Measurements from ENCODE around the gene MZT2A.
"Not testable (repeated sequence)": the region's sequence is repeated elsewhere in the genome, so short reads cannot be mapped to it uniquely, and the experiment has no call there.

The MZT2A gene

DNA sequence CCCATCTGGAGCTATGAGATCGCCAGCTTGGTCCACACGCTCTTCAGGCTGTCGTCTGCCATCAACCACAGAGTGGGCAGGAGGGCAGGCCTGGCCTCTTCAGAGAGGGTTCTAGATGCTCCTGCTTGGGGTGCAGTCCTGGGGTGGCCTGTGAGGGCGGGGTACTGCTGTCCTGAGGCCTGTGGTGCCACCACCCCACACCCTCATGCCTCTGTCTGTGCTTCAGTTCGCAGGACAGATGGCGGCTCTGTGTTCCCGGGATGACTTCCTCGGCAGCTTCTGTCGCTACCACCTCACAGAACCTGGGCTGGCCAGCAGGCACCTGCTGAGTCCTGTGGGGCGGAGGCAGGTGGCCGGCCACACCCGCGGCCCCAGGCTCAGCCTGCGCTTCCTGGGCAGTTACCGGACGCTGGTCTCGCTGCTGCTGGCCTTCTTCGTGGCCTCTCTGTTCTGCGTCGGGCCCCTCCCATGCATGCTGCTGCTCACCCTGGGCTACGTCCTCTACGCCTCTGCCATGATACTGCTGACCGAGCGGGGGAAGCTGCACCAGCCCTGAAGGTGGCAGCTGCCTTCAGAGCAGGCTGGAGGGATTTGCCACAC, 27.8 kb upstream of the MZT2A start:
- DNase-seq = not testable (repeated sequence)

DNA sequence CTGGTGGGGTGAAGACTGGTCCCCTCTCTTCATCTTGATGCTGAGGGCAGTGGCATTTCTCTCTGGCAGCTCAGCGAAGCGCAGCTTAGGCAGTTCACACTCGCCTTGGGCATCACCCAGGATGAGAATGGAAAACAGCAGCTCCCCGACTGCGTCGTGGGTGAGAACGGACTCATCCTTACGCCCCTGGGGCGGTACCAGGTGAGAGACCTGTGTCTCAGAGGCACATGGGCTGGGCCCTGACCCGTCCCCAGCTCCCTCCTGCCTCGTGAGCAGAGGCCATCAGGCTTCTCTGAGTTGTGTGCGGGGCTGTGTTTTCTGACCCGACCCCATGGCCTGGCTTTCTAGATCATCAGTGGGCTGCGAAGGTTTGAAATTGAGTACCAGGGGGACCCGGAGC, 27.3 kb upstream of the MZT2A start:
- no peak for DNase-seq

DNA sequence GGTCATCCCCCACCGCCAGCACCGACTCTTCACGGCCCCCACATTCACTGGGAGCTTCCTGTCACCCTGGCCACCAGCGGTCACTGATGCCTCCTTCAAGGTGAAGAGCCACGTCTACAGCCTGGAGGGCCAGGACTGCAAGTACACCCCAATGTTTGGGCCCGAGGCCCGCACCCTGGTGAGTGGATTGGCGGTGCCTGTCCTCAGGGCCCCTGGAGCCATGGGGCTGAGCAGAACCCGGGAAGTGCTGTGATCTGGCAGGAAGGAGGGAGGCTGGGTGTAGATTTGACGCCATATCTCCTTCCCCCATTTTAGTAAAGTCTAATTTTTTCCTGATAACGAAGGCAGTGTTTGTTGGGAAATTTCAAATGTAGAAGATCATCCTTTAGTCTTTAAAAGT, 26.3 kb upstream of the MZT2A start:
- not testable (repeated sequence) for DNase-seq

- not testable (repeated sequence) for DNase-seq
Measured at GRCh38 chr2:131517856-131518255, 25.7 kb upstream of the MZT2A start.

DNA sequence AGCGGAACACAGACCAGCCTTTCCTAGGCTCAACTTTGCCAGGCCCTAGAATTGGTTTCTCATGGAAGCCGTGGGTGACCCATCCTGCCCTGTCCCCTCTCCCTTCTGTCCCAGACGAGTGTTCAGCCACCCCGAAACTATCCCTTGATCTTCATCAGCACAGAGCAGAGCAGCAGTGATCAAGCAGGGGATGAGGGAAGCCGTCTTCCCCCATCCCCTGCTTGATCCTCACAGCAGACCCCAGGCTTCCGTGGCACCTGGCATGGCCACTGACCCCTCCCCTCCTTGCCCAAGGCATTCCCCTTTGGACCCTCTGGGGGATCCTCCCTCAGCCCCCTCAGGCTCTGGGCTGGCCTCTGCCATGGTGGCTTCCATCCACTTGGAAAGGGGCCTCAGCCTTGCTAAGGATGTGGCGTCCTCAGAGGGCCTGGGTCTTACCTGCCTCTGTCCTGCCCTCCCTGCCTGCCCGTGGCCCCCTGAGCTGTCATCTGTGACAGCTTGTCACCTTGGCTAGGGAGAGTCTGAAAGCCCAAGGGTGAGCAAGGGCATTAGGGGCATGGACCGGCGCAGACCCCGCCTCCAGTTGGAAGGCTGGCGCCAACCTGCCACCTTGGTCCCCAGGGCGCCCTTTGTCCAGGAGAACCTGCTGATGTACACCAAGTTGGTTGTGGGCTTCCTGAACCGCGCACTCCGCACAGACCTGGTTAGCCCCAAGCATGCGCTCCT, 25.1 kb upstream of the MZT2A start:
- no peak for DNase-seq

DNA sequence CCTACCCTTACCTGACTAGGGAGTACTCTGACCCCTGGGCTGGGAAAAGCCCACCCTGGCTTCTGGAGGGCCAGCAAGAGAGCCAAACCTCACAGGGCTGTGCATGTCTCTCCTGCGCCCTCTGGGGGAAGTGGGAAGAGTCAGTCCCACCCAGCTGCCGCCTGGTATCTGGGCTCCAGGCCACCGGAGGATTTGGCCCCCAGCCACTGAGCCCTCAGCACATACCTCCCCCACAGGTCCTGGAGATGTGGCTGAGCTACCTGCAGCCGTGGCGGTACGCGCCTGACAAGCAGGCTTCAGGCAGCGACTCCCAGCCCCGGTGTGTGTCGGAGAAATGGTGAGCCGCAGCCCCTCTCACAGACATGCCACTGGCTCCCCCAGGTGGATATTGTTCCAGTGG, 24.4 kb upstream of the MZT2A start:
- not testable (repeated sequence) for DNase-seq

DNA sequence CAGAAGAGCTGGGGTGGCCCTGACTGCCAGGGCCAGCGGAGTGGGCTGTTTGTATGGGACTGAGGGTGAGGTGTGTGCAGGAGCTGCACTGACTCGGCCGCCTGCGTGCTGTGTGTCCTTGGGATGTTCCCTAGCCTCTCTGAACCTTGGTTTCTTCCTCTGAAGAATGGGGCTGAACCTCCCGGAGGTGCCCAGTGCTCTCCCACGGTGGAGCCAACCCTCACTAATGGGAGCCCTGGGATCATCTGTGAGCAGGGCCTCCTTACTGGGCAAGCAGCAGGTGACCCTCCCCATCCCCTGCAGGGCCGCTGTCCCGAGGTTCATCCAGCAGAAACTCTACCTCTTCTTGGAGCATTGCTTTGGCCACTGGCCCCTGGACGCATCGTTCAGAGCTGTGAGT, 23.8 kb upstream of the MZT2A start:
- no peak for DNase-seq

DNA sequence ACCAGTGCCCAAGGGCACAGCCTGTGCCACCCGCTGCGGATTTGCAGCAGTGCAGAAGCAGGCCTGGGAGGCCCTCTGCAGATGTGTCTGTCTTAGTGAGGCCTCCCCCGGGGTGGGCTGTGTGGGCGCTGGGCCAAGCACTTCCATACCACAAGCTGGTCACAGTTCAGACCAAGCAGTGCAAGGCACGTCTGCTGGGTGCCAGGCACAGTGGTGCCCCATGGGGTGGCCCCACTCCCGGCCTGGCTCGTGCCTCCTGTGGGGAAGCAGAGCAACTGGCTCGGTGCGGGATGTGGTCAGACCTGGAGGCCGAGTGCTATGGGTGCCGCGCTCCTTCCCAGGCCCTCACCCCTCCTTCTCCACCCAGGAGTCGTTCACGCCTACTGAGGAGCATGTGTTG, 23.0 kb upstream of the MZT2A start:
- not testable (repeated sequence) for DNase-seq

- not testable (repeated sequence) for DNase-seq
Measured at GRCh38 chr2:131514408-131515166, 22.4 kb upstream of the MZT2A start.

- not testable (repeated sequence) for DNase-seq
Measured at GRCh38 chr2:131511969-131512870, 20.0 kb upstream of the MZT2A start.

DNA sequence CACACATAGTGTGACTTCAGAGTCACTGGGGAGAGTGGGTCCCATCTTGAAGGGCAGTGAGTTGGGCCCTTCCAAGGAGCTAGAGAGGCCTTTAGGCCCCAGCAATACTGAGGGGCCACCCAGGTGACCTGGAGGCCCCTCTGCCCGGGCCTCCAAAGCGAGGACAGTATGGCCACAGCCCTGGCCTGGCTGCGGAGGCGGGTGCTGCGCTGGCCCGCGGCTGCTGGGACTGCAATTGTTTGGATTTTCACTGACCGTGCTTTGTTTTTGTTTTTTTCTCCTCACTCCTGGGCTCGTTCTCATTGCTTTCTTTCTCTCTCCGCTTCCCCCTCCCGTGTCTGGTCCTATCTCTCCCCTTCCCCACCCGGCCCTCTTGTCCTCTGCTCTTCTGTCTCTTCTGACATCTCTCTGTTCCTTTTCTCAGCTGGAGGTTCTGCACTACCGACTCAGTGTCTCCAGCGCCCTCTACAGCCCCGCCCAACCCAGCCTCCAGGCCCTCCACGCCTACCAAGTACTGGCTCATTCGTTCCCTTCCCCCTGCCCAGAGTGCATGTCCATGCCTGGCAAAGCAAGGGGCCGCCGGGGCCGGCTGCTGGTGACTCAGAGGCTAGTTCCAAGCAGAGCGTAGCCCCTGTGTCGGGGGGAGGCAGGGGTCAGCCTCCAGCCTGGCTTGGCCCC, 19.2 kb upstream of the MZT2A start:
- DNase-seq = not testable (repeated sequence)

- no peak for DNase-seq
Measured at GRCh38 chr2:131509615-131510014, 17.4 kb upstream of the MZT2A start.

- not testable (repeated sequence) for DNase-seq
Measured at GRCh38 chr2:131504082-131504750, 12.0 kb upstream of the MZT2A start.

DNA sequence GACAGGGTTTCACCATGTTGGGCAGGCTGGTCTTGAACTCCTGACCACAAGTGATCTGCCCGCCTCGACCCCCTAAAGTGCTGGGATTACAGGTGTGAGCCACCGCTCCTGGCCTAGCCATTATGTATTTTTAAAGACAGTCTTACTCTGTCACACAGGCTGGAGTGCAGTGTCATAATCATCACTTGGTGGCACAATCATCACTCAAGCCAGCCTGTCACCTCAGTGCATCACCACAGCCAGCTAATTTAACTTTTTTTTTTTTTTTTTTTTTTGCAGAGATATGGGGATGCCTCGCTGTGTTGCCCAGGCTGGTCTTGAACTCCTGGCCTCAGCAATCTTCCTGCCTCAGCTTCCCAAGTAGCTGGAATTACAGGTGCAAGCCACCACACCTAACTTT, 11.4 kb upstream of the MZT2A start:
- not testable (repeated sequence) for DNase-seq

DNA sequence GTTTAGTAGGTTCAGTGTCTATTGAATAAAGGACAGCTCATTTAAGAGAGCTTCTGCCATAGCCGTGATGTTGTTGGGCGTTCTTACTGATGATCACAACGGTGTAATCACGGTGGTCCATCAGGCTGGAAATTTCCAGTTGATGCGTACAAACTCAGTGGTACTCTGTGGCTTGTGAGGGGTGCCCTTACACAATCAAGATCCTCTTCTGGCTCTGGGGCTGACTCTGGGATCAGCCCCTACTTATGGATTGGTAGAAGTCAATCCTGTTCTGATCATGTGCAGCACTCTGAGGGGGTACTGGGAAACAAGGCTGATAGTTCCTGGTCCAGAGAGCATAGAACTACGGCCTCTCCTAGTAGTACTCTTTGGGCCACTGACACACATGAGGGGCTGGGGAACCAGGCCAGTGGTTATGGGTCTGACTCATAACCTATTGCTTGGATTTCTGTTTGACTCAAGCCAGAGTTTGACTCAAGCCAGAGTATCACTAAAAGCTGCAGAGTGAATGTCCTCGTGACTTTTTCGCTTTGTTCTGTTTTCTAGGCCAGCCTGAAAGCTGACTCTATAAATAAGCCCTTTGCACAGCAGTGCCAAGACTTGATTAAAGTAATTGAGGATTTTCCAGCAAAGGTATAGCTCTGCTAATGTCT, 6.2 kb upstream of the MZT2A start:
- not testable (repeated sequence) for DNase-seq

- not testable (repeated sequence) for DNase-seq
Measured at GRCh38 chr2:131495506-131495905, 3.3 kb upstream of the MZT2A start.

- no peak for DNase-seq
Measured at GRCh38 chr2:131493199-131493968, 1.2 kb upstream of the MZT2A start.

GRCh38 chr2:131492418-131493198, 411 bp upstream of the MZT2A start:
- DNase-seq = peak; percentile 96

DNA sequence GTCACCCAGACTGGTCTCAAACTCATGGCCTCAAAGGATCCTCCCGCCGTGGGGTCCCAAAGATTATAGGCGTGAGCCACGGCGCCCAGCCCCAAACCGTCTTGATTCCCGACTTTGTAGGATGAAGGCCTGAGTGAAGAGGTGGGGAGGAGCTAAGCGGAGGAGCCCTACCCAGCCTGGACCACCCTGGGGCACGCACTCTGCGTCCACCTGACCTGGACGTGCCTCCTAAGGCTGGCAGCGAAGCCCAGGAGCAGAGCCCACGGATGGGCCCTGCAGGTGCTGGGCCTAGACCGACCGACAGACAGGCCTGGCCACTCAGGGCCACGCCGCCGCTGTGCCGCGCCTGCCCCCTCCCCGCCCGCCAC, 744 bp downstream of the MZT2A start:
- not testable (repeated sequence) for DNase-seq
